PFSK-1 (cell line): ENCODE data around the gene PHACTR1.

ENCODE experiments used
- FOXP2 ChIP-seq: optimal IDR thresholded peaks from 2 replicates; pipeline ENCODE3; 2011; ENCODE audit warnings: borderline replicate concordance, control low read depth, inconsistent platforms; ENCODE audit not compliant: insufficient read depth; ENCODE audit errors: extremely low read length, extremely low read depth
- POLR2AphosphoS5 ChIP-seq: IDR thresholded peaks from 2 replicates; pipeline ENCODE4 v1.6.1; 2012; ENCODE audit warnings: low read depth, mild to moderate bottlenecking, control low read depth, low read length, moderate library complexity
- REST ChIP-seq, 2 experiments: IDR thresholded peaks; 2 replicates each; pipeline versions ENCODE4 v1.6.1 to v1.8.0; 2011 to 2012; ENCODE audit warnings: low read depth in 2 of 2, low read length in 2 of 2, control low read depth in 1 of 2, inconsistent platforms in 1 of 2, mild to moderate bottlenecking in 1 of 2, moderate library complexity in 1 of 2; ENCODE audit not compliant: insufficient read depth in 1 of 2
- SIN3A ChIP-seq: IDR thresholded peaks from 2 replicates; pipeline ENCODE4 v1.6.1; 2012; ENCODE audit warnings: mild to moderate bottlenecking, low read length, moderate library complexity, borderline replicate concordance; ENCODE audit not compliant: insufficient read depth
- TAF1 ChIP-seq: IDR thresholded peaks from 2 replicates; pipeline ENCODE4 v1.6.1; 2012; ENCODE audit warnings: low read length, control low read depth, borderline replicate concordance; ENCODE audit not compliant: insufficient read depth

PHACTR1 gene

GRCh38 chr6:13290335-13290734 lies 573.8 kb downstream of the PHACTR1 start:
- TF ChIP-seq TAF1 (no peak), REST (IDR thresholded peaks at IDR 0.05; ENCODE audit: insufficient read depth in 1 of 2, low read depth in 2 of 2, low read length in 2 of 2) (no peak), SIN3A (no peak), FOXP2 (no peak), POLR2AphosphoS5 (no peak)

GRCh38 chr6:13292774-13293173 lies 576.2 kb downstream of the PHACTR1 start:
- TF ChIP-seq SIN3A (no peak), REST (IDR thresholded peaks at IDR 0.05; ENCODE audit: insufficient read depth in 1 of 2, low read depth in 2 of 2, low read length in 2 of 2) (no peak), POLR2AphosphoS5 (no peak)

DNA sequence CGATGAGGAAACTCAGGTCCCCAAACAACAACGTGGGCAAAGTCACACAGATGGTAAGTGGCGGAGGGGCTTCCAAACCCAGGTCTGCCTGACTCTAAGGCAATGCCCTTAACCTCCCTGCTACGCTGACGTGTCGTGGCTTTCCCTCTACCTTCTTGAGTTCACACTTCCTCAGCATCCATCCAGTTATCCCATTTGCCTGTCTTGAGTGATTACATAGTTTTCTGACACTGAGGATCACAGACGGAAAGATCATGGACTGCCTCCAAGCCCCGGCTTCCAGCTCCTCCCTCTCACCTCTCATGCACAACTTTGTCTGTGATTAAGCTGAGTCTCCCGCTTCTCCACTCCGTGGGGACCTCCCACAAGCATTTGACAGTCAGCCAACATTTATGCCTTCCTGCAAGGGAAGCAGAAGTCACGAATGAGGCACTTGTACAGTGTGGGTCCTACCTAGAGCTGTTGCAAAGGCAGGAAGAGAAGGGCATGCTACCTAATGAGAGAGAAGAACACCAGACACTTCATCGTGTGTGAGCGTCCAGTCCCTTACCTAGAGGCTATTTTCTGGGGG lies 578.0 kb downstream of the PHACTR1 start:
- TF ChIP-seq POLR2AphosphoS5 (no peak), FOXP2 (no peak), TAF1 (no peak), SIN3A (no peak), REST (IDR thresholded peaks at IDR 0.05; ENCODE audit: insufficient read depth in 1 of 2, low read depth in 2 of 2, low read length in 2 of 2) (no peak)

GRCh38 chr6:13295576-13295975 lies 579.0 kb downstream of the PHACTR1 start:
- TF ChIP-seq POLR2AphosphoS5 (no peak), REST (IDR thresholded peaks at IDR 0.05; ENCODE audit: insufficient read depth in 1 of 2, low read depth in 2 of 2, low read length in 2 of 2) (no peak), FOXP2 (no peak)

GRCh38 chr6:13296536-13296997 lies 580.0 kb downstream of the PHACTR1 start:
- no peak for TF ChIP-seq TAF1
- no peak for TF ChIP-seq POLR2AphosphoS5
- no peak for TF ChIP-seq SIN3A
- TF ChIP-seq REST (IDR thresholded peaks at IDR 0.05; ENCODE audit: insufficient read depth in 1 of 2, low read depth in 2 of 2, low read length in 2 of 2): no peak
- no peak for TF ChIP-seq FOXP2
